AG08395 (cell line): ENCODE measurements around the gene TMEM120B.

ENCODE experiments used
- DNase-seq: peaks from one replicate; pipeline ENCODE4 v3.0.0; 2012; ENCODE audit warnings: mixed read lengths, low spot score

The TMEM120B gene

GRCh38 chr12:121819212-121819949 lies 106.8 kb downstream of the TMEM120B start:
- DNase-seq = no peak

GRCh38 chr12:121820056-121820455 lies 107.5 kb downstream of the TMEM120B start:
- no peak for DNase-seq

GRCh38 chr12:121822393-121823100 lies 110.0 kb downstream of the TMEM120B start:
- DNase-seq = no peak

DNA sequence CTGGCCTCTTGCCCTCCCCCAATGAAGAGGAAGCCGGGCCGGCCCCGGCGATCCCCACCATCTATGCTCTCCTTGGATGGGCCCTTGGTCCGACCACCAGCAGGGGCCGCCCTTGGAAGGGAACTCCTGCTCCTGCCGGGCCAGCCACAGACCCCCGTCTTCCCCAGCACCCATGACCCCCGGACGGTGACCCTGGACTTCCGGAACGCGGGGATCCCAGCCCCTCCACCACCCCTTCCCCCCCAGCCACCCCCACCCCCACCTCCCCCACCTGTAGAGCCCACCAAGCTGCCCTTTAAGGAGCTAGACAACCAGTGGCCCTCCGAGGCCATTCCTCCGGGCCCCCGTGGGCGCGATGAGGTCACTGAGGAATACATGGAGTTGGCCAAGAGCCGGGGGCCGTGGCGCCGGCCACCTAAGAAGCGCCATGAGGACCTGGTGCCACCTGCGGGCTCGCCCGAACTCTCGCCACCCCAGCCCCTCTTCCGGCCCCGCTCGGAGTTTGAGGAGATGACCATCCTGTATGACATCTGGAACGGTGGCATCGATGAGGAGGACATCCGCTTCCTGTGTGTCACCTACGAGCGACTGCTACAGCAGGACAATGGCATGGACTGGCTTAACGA lies 110.7 kb downstream of the TMEM120B start:
- no peak for DNase-seq

GRCh38 chr12:121823727-121824115 lies 111.2 kb downstream of the TMEM120B start:
- DNase-seq = no peak

DNA sequence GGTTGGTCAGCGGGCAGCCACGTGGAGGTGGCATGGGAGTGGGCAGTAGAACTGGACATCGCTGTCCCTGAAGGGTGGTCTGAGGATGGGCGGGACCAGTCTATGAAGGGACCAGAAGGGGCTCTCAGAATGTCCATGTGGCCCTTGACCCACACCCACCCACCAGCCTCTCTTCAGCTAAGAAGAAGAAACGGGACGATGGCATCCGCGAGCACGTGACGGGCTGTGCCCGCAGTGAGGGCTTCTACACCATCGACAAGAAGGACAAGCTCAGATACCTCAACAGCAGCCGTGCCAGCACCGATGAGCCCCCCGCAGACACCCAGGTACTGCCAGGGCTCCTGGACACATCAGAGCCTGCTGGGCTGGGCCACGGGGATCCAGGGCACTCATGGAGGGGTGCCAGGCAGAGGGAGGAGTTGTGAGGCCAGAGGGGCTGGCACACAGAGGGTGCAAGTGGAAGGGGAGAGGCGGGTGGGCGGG lies 112.5 kb downstream of the TMEM120B start:
- DNase-seq = no peak

GRCh38 chr12:121826318-121827150 lies 114.0 kb downstream of the TMEM120B start:
- no peak for DNase-seq

- DNase-seq = no peak
Measured at GRCh38 chr12:121827351-121828099, 115.0 kb downstream of the TMEM120B start.

GRCh38 chr12:121828306-121828705 lies 115.8 kb downstream of the TMEM120B start:
- no peak for DNase-seq

DNA sequence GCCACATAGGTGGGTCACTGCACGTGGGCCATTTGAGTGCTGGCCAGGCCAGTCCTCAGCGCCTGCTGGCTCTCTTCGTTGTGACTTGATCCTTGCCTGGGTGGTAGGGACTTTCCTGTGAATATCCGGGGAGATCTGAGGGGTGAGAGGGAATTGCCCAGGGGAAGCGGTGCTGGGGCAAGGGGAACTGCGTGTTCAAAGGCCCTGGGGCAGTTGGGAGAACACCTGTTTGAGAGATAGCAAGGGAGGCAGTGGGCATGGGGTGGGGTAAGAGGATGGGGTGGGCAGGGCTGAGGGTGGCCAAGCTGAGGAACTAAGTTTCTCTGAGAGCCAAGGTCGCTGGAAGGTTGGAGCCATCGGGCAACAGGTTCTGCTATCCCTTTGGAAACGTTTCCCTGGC lies 116.3 kb downstream of the TMEM120B start:
- no peak for DNase-seq

DNA sequence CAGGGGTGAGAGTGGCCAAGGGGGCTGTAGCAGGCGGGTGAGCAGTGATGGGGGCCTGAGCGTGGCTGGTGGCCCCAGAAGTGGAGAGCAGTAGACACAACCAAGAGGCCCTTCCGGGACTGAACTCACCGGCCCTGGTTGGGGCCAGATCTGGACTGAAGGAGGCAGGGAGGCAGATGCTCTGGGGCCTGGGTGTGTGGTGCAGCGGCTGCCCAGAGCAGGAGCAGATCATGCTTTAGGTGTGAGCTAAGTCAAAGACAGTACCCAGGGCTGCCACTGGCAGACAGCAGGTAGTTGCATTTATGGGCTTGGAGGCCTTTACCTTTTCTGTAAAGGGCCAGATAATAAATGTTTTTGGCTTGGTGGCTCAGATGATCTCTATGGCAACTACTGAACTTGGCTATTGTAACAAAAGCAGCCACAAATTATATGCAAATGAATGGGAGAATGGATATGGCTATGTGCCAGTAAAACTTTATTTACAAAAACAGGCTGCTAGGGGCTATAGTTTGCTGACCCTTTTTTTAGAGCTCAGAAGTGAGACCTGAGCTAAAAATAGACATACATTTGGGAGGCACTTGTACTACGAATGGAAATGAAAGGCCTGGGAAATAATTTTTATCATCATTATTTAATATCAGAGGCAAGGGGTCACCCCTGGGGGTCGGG lies 116.8 kb downstream of the TMEM120B start:
- DNase-seq = no peak

- no peak for DNase-seq
Measured at GRCh38 chr12:121830134-121830533, 117.6 kb downstream of the TMEM120B start.

DNA sequence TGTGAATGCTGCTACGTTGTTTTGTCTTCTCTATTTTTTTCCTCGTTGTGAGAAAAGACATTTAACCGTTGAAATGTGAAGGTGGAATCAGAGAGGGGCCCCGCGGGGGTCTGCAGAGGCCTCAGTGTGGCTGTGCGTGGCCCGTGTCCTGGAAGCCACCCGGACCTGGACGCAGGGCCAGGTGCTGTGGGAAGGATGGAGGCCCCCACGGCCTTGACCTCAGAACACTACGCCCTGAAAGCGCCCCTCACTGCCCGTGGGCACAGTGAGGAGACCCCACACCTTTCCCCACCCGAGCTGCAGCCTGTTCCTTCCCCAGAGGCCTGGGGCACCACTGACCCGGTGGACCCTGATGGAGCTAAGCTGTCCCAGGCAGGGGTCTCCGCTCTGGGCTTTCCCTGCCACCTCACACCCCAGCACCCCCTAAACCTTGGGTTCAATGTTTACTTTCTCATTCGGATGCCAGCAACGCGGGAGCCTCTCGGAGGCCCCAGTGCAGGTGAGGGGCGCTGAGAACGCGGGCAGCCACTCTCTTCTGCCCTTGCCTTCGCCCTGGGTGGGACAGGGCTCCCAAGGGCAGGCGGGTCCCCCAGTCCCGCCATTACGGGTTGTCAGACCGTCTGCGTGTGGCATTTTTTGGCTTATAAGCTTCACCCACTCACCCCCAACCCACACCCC lies 118.2 kb downstream of the TMEM120B start:
- no peak for DNase-seq
